WTC11 (cell line): Measurements from ENCODE around the gene OR52D1.

Source experiments
- FOXJ3 ChIP-seq: sonication (generic); formaldehyde crosslinking; IDR thresholded peaks from 2 replicates; pipeline ENCODE4 v1.9.0; 2021; ENCODE audit warnings: missing genetic modification reagents, mild to moderate bottlenecking, borderline replicate concordance
- SMAD3 ChIP-seq: sonication (generic); formaldehyde crosslinking; IDR thresholded peaks from 2 replicates; pipeline ENCODE4 v1.8.0; 2022; ENCODE audit warnings: missing genetic modification reagents, mild to moderate bottlenecking, borderline replicate concordance
- SOX15 ChIP-seq: fragments of 250-450 bp; sonication (Bioruptor Pico); IDR thresholded peaks from 2 replicates; pipeline ENCODE4 v1.9.0; 2021; ENCODE audit warnings: mild to moderate bottlenecking
- TF ChIP-seq, protein P1 (sequence below): fragments of 200-600 bp; IDR thresholded peaks from 2 replicates; pipeline ENCODE4 v1.8.0; 2022; ENCODE audit warnings: antibody characterized with exemption
- TF ChIP-seq, protein P2 (sequence below): sonication (generic); formaldehyde crosslinking; IDR thresholded peaks from 2 replicates; pipeline ENCODE4 v1.8.1; 2023; ENCODE audit warnings: mild to moderate bottlenecking, moderate library complexity, missing genetic modification reagents

DNA sequence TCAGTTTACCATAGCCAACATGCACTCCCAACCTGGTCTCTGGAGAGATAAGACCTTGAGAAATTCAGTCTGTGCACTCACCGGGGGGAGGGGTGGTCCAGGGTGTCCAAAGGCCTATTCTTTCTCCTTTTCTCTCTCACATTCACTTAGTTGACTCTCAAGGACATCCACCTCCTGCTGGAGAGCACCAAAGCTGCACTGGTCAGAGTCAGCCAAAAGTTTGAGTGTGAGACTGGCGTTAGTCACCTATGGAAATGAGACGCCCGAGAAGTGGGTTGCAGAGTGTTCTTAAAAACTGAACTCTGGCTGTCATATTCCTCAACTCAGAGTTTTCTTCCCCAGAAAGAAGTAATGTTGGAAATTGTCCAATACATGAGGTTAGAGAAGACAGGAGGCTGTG is 33.1 kb downstream of the OR52D1 start:
- TF ChIP-seq, protein P1, sequence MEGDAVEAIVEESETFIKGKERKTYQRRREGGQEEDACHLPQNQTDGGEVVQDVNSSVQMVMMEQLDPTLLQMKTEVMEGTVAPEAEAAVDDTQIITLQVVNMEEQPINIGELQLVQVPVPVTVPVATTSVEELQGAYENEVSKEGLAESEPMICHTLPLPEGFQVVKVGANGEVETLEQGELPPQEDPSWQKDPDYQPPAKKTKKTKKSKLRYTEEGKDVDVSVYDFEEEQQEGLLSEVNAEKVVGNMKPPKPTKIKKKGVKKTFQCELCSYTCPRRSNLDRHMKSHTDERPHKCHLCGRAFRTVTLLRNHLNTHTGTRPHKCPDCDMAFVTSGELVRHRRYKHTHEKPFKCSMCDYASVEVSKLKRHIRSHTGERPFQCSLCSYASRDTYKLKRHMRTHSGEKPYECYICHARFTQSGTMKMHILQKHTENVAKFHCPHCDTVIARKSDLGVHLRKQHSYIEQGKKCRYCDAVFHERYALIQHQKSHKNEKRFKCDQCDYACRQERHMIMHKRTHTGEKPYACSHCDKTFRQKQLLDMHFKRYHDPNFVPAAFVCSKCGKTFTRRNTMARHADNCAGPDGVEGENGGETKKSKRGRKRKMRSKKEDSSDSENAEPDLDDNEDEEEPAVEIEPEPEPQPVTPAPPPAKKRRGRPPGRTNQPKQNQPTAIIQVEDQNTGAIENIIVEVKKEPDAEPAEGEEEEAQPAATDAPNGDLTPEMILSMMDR: no peak
- TF ChIP-seq, protein P2, sequence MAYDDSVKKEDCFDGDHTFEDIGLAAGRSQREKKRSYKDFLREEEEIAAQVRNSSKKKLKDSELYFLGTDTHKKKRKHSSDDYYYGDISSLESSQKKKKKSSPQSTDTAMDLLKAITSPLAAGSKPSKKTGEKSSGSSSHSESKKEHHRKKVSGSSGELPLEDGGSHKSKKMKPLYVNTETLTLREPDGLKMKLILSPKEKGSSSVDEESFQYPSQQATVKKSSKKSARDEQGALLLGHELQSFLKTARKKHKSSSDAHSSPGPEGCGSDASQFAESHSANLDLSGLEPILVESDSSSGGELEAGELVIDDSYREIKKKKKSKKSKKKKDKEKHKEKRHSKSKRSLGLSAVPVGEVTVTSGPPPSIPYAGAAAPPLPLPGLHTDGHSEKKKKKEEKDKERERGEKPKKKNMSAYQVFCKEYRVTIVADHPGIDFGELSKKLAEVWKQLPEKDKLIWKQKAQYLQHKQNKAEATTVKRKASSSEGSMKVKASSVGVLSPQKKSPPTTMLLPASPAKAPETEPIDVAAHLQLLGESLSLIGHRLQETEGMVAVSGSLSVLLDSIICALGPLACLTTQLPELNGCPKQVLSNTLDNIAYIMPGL (CRISPR knock-in tag): no peak
- no peak for TF ChIP-seq SMAD3 (CRISPR knock-in tag)
- TF ChIP-seq FOXJ3 (CRISPR knock-in tag): no peak
- no peak for TF ChIP-seq SOX15 (CRISPR knock-in tag)
